BLaER1 treated with 17β-estradiol and CSF1 and Interleukin-3, amounts not matched to agents 10 nM and 100 nM (cell line): ENCODE data around the gene MEN1.
A peak's percentile ranks its signal among the peaks of the same experiment; 100 is the strongest.

Experiments
- H3K27ac ChIP-seq, 11 experiments: shearing (Covaris generic); formaldehyde crosslinking; 2 replicates each; pipeline ENCODE4 v1.8.1; 2022
- H3K27me3 ChIP-seq, 11 experiments: shearing (Covaris generic); formaldehyde crosslinking; 2 replicates each; pipeline ENCODE4 v1.8.1; 2022
- H3K36me3 ChIP-seq, 11 experiments: shearing (Covaris generic); formaldehyde crosslinking; 2 replicates each; pipeline ENCODE4 v1.8.1; 2022
- H3K4me1 ChIP-seq, 10 experiments: shearing (Covaris generic); formaldehyde crosslinking; 2 replicates each; pipeline ENCODE4 v1.8.1; 2022
- H3K4me2 ChIP-seq, 11 experiments: shearing (Covaris generic); formaldehyde crosslinking; 2 replicates each; pipeline ENCODE4 v1.8.1; 2022
- H3K4me3 ChIP-seq, 10 experiments: shearing (Covaris generic); formaldehyde crosslinking; 2 replicates each; pipeline ENCODE4 v1.8.1; 2022
- H3K9ac ChIP-seq, 11 experiments: shearing (Covaris generic); formaldehyde crosslinking; 2 replicates each; pipeline ENCODE4 v1.8.1; 2022
- H3K9me3 ChIP-seq, 11 experiments: shearing (Covaris generic); formaldehyde crosslinking; replicated peaks in 1 of 11; 2 replicates each; pipeline ENCODE4 v1.8.1; 2022
- H4K20me1 ChIP-seq, 11 experiments: shearing (Covaris generic); formaldehyde crosslinking; 2 replicates each; pipeline ENCODE4 v1.8.1; 2022
- Cebpa-rat ChIP-seq, 11 experiments: shearing (Covaris generic); IDR thresholded peaks; 2 replicates each; pipeline ENCODE4 v1.8.1; 2022

MEN1 gene

GRCh38 chr11:64789331-64790204 lies 20.8 kb downstream of the MEN1 start:
- Histone ChIP-seq H4K20me1 (peaks cover 0 to 43% (median 4%) of the 10 kb centered on the region in 11 experiments; a peak in 7 of 22 replicates), H3K27me3 (no peaks in the 10 kb centered on the region), H3K9ac (no peak overlapping the region; a peak in 1 of 22 replicates), H3K27ac (peak overlapping the region in 1 of 11 experiments; percentile 2; a peak in 1 of 22 replicates), H3K4me1 (peaks cover 8 to 28% (median 24%) of the 10 kb centered on the region in 10 experiments; a peak in 18 of 20 replicates), H3K36me3 (peaks cover 17 to 66% (median 30%) of the 10 kb centered on the region in 11 experiments; a peak in 21 of 22 replicates), H3K4me2 (no peak overlapping the region), H3K4me3 (no peak overlapping the region), H3K9me3 (no peaks in the 10 kb centered on the region)
- no peak for TF ChIP-seq Cebpa-rat (IDR thresholded peaks at IDR 0.05)

- Histone ChIP-seq H3K4me1 (peaks cover 3 to 18% (median 14%) of the 10 kb centered on the region in 10 experiments; a peak in 16 of 20 replicates), H3K9me3 (no peaks in the 10 kb centered on the region), H3K27ac (peak overlapping the region in 1 of 11 experiments; percentile 2; a peak in 1 of 22 replicates), H3K36me3 (peaks cover 17 to 56% (median 35%) of the 10 kb centered on the region in 11 experiments; a peak in 21 of 22 replicates), H3K27me3 (no peaks in the 10 kb centered on the region), H3K4me3 (no peak overlapping the region), H4K20me1 (peaks cover 0 to 34% (median 0%) of the 10 kb centered on the region in 11 experiments; a peak in 6 of 22 replicates), H3K4me2 (no peak overlapping the region), H3K9ac (peak overlapping the region in 2 of 11 experiments; percentile 5 to 9; a peak in 2 of 22 replicates)
- TF ChIP-seq Cebpa-rat (IDR thresholded peaks at IDR 0.05), result no peak
Observed at GRCh38 chr11:64788321-64789215, 21.8 kb downstream of the MEN1 start.

- Histone ChIP-seq H3K4me2 (peak overlapping the region in 3 of 11 experiments; percentile 7 to 29 (median 23); a peak in 3 of 22 replicates), H3K4me1 (peaks cover 0 to 13% (median 10%) of the 10 kb centered on the region in 10 experiments; a peak in 12 of 20 replicates), H3K36me3 (peaks cover 17 to 48% (median 35%) of the 10 kb centered on the region in 11 experiments; a peak in 21 of 22 replicates), H3K9me3 (no peaks in the 10 kb centered on the region), H3K27me3 (no peaks in the 10 kb centered on the region), H4K20me1 (peaks cover 0 to 28% (median 0%) of the 10 kb centered on the region in 11 experiments; a peak in 4 of 22 replicates), H3K4me3 (no peak overlapping the region), H3K9ac (no peak overlapping the region), H3K27ac (no peak overlapping the region)
- no peak for TF ChIP-seq Cebpa-rat (IDR thresholded peaks at IDR 0.05)
Observed at GRCh38 chr11:64787526-64788320, 22.6 kb downstream of the MEN1 start.

- Histone ChIP-seq H3K4me3 (no peak overlapping the region), H3K27me3 (no peaks in the 10 kb centered on the region), H3K36me3 (peaks cover 17 to 37% (median 30%) of the 10 kb centered on the region in 11 experiments; a peak in 21 of 22 replicates), H4K20me1 (peaks cover 0 to 28% (median 0%) of the 10 kb centered on the region in 11 experiments; a peak in 4 of 22 replicates), H3K4me1 (peaks cover 0 to 16% (median 9%) of the 10 kb centered on the region in 10 experiments; a peak in 13 of 20 replicates), H3K9ac (no peak overlapping the region), H3K9me3 (no peaks in the 10 kb centered on the region), H3K27ac (no peak overlapping the region), H3K4me2 (no peak overlapping the region)
- no peak for TF ChIP-seq Cebpa-rat (IDR thresholded peaks at IDR 0.05)
Observed at GRCh38 chr11:64786308-64786707, 24.0 kb downstream of the MEN1 start.

GRCh38 chr11:64784813-64785581 lies 25.4 kb downstream of the MEN1 start:
- no peak overlapping the region for H3K4me2 ChIP-seq
- H3K4me3 ChIP-seq, result no peak overlapping the region
- H3K9me3 ChIP-seq, result no peaks in the 10 kb centered on the region
- peaks cover 2 to 17% (median 11%) of the 10 kb centered on the region in 10 experiments for H3K4me1 ChIP-seq
- H3K9ac ChIP-seq, result no peak overlapping the region
- no peak overlapping the region for H3K27ac ChIP-seq
- TF ChIP-seq Cebpa-rat (IDR thresholded peaks at IDR 0.05), result no peak
- H3K27me3 ChIP-seq, result no peaks in the 10 kb centered on the region
- peaks cover 14 to 24% (median 18%) of the 10 kb centered on the region in 11 experiments; a peak in 21 of 22 replicates for H3K36me3 ChIP-seq
- H4K20me1 ChIP-seq, result peaks cover 0 to 17% (median 0%) of the 10 kb centered on the region in 11 experiments; a peak in 4 of 22 replicates

GRCh38 chr11:64778473-64779298 lies 31.7 kb downstream of the MEN1 start, which contains the start of gene SF1:
SF1 (minus strand) TSS chr11:64778542; CDS start chr11:64778392, 150 bp downstream.
- Histone ChIP-seq H3K27me3 (no peaks in the 10 kb centered on the region), H3K4me3 (peak within 1 kb of the TSS; percentile 71 to 98 (median 92)), H4K20me1 (peaks cover 39 to 42% (median 39%) of the 10 kb centered on the region in 11 experiments), H3K9ac (peak within 1 kb of the TSS; percentile 96 to 100 (median 99)), H3K27ac (peak within 1 kb of the TSS; percentile 95 to 100 (median 99)), H3K4me1 (peaks cover 41 to 51% (median 50%) of the 10 kb centered on the region in 10 experiments), H3K36me3 (peaks cover 35 to 39% (median 38%) of the 10 kb centered on the region in 11 experiments), H3K4me2 (peak within 1 kb of the TSS; percentile 92 to 98 (median 97)), H3K9me3 (no peaks in the 10 kb centered on the region)
- TF ChIP-seq Cebpa-rat (IDR thresholded peaks at IDR 0.05), result no peak

- Histone ChIP-seq H3K4me2 (peak overlapping the region in 9 of 11 experiments; percentile 8 to 98 (median 30); a peak in 10 of 22 replicates), H3K27me3 (no peaks in the 10 kb centered on the region), H3K4me1 (peaks cover 46 to 57% (median 55%) of the 10 kb centered on the region in 10 experiments), H3K4me3 (peak overlapping the region; percentile 71 to 98 (median 92)), H3K36me3 (peaks cover 40 to 44% (median 43%) of the 10 kb centered on the region in 11 experiments), H4K20me1 (peaks cover 44 to 48% (median 44%) of the 10 kb centered on the region in 11 experiments), H3K27ac (peak overlapping the region; percentile 95 to 100 (median 99)), H3K9me3 (no peaks in the 10 kb centered on the region), H3K9ac (peak overlapping the region; percentile 96 to 100 (median 99))
- no peak for TF ChIP-seq Cebpa-rat (IDR thresholded peaks at IDR 0.05)
Observed at GRCh38 chr11:64778223-64778472, 32.2 kb downstream of the MEN1 start.
